IMR-90 (cell line): ENCODE data around the gene STRA8. TPM values are rescaled to one million over a fixed set of nuclear protein-coding genes. Genes with fewer than 3 reads are reported as not detected.

Experiments
- ATAC-seq: fragments of 200-7000 bp; cut with Tn5 transposase; 2 replicates; pipeline ENCODE4 v1.9.1; 2020; ENCODE audit warnings: low read depth, mild to moderate bottlenecking, moderate library complexity
- BruUV-seq: library from RNA; stranded (reverse); fragments of 400-500 nt; replicated peaks from 2 replicates; lab custom pipeline; 2021; lab: Mats Ljungman, UMichigan
- CTCF ChIA-PET: fragments of 300-600 bp; formaldehyde crosslinking; extraction: SDS; loops from one replicate; lab custom pipeline; 2021; ENCODE audit warnings: antibody characterized with exemption; lab: Yijun Ruan, JAX
- POLR2A ChIA-PET: fragments of 300-600 bp; sonication (Branson Sonifier 250); formaldehyde crosslinking; loops from one replicate; lab custom pipeline; 2022; ENCODE audit warnings: antibody characterized with exemption; ENCODE audit not compliant: unreplicated experiment; lab: Charles Lee
- DNase-seq: peaks from one replicate; pipeline ENCODE4 v3.0.0; 2013
- H2AFZ ChIP-seq: replicated peaks from 2 replicates; pipeline ENCODE3; 2013; ENCODE audit warnings: low read length, mild to moderate bottlenecking; ENCODE audit not compliant: poor library complexity
- H2AK5ac ChIP-seq: 2 replicates; pipeline ENCODE4 v1.6.1; 2013; ENCODE audit warnings: low read depth, low read length, inconsistent platforms
- H2AK9ac ChIP-seq: replicated peaks from 2 replicates; pipeline ENCODE3; 2013; ENCODE audit warnings: mild to moderate bottlenecking, low read depth, low read length, moderate library complexity; ENCODE audit not compliant: poor library complexity
- H2BK120ac ChIP-seq: 2 replicates; pipeline ENCODE4 v1.6.1; 2013; ENCODE audit warnings: low read depth, low read length, inconsistent platforms
- H2BK15ac ChIP-seq: 3 replicates; pipeline ENCODE4 v1.6.1; 2013; ENCODE audit warnings: low read depth, low read length, inconsistent platforms
- H2BK20ac ChIP-seq: 2 replicates; pipeline ENCODE4 v1.6.1; 2013; ENCODE audit warnings: low read depth, mild to moderate bottlenecking, inconsistent platforms, low read length, moderate library complexity
- H2BK5ac ChIP-seq: 2 replicates; pipeline ENCODE4 v1.6.1; 2013; ENCODE audit warnings: mild to moderate bottlenecking, low read depth, low read length, inconsistent platforms; ENCODE audit not compliant: poor library complexity, severe bottlenecking
- H3K14ac ChIP-seq: replicated peaks from 2 replicates; pipeline ENCODE4 v1.6.1; 2013; ENCODE audit warnings: low read depth, low read length, inconsistent platforms
- H3K18ac ChIP-seq: 2 replicates; pipeline ENCODE4 v1.6.1; 2013; ENCODE audit warnings: low read depth, low read length, control low read depth
- H3K23ac ChIP-seq: 2 replicates; pipeline ENCODE4 v1.6.1; 2013; ENCODE audit warnings: low read depth, low read length, inconsistent platforms
- H3K27ac ChIP-seq: 2 replicates; pipeline ENCODE4 v1.5.1; 2013; ENCODE audit warnings: mild to moderate bottlenecking, control low read depth, low read length; ENCODE audit not compliant: insufficient read depth
- H3K27me3 ChIP-seq: 2 replicates; pipeline ENCODE4 v1.6.1; 2013; ENCODE audit warnings: low read length; ENCODE audit not compliant: control insufficient read depth, insufficient read depth
- H3K36me3 ChIP-seq: 2 replicates; pipeline ENCODE4 v1.6.1; 2013; ENCODE audit warnings: low read length, mixed read lengths; ENCODE audit not compliant: control insufficient read depth, insufficient read depth
- H3K4ac ChIP-seq: 2 replicates; pipeline ENCODE4 v1.6.1; 2013; ENCODE audit warnings: low read depth, low read length, inconsistent platforms
- H3K4me1 ChIP-seq: 2 replicates; pipeline ENCODE4 v1.6.1; 2013; ENCODE audit warnings: low read length, mixed read lengths; ENCODE audit not compliant: control insufficient read depth, insufficient read depth
- H3K4me2 ChIP-seq: 2 replicates; pipeline ENCODE4 v1.6.1; 2013; ENCODE audit warnings: low read depth, mild to moderate bottlenecking, control low read depth, low read length, moderate library complexity
- H3K4me3 ChIP-seq: 2 replicates; pipeline ENCODE4 v1.5.1; 2013; ENCODE audit warnings: low read depth, mild to moderate bottlenecking, control low read depth, low read length, moderate library complexity; ENCODE audit not compliant: insufficient read depth
- H3K56ac ChIP-seq: 2 replicates; pipeline ENCODE4 v1.6.1; 2013; ENCODE audit warnings: low read length, inconsistent platforms; ENCODE audit not compliant: insufficient read depth; ENCODE audit errors: extremely low read depth
- H3K79me1 ChIP-seq, 2 experiments: 2 replicates each; pipeline ENCODE4 v1.6.1; 2013; ENCODE audit warnings: low read length in 2 of 2, inconsistent platforms in 1 of 2, low read depth in 1 of 2
- H3K9ac ChIP-seq: 2 replicates; pipeline ENCODE4 v1.6.1; 2013; ENCODE audit warnings: low read depth, low read length, control low read depth
- H3K9me1 ChIP-seq: 2 replicates; pipeline ENCODE4 v1.6.1; 2013; ENCODE audit warnings: low read length, inconsistent platforms; ENCODE audit not compliant: insufficient read depth
- H3K9me3 ChIP-seq: 2 replicates; pipeline ENCODE4 v1.6.1; 2013; ENCODE audit warnings: low read length; ENCODE audit not compliant: control insufficient read depth, insufficient read depth
- H4K20me1 ChIP-seq: 2 replicates; pipeline ENCODE4 v1.6.1; 2013; ENCODE audit warnings: low read length, inconsistent platforms; ENCODE audit not compliant: insufficient read depth
- H4K5ac ChIP-seq: 2 replicates; pipeline ENCODE4 v1.6.1; 2013; ENCODE audit warnings: mild to moderate bottlenecking, low read depth, low read length, control low read depth
- H4K8ac ChIP-seq, 2 experiments: 2 replicates each; pipeline ENCODE4 v1.6.1; 2013; ENCODE audit warnings: low read depth in 2 of 2, low read length in 2 of 2, control low read depth in 1 of 2, inconsistent platforms in 1 of 2
- H4K91ac ChIP-seq: 2 replicates; pipeline ENCODE4 v1.6.1; 2013; ENCODE audit warnings: low read depth, low read length, inconsistent platforms; ENCODE audit not compliant: insufficient read depth
- BHLHE40 ChIP-seq: fragments of 150-350 bp; IDR thresholded peaks from 2 replicates; pipeline ENCODE4 v1.6.1; 2016; ENCODE audit warnings: mild to moderate bottlenecking, low read depth, low read length
- CEBPB ChIP-seq: IDR thresholded peaks from 2 replicates; pipeline ENCODE4 v1.6.1; 2012; ENCODE audit warnings: low read depth, low read length, improper control_type of control experiment
- CHD1 ChIP-seq: IDR thresholded peaks from 2 replicates; pipeline ENCODE4 v1.6.1; 2012; ENCODE audit warnings: low read depth, low read length, improper control_type of control experiment
- FOS ChIP-seq: fragments of 150-350 bp; IDR thresholded peaks from 2 replicates; pipeline ENCODE4 v1.6.1; 2016; ENCODE audit warnings: low read depth, low read length
- NFE2L2 ChIP-seq: fragments of 150-350 bp; IDR thresholded peaks from 2 replicates; pipeline ENCODE4 v1.6.1; 2016; ENCODE audit warnings: low read depth, mild to moderate bottlenecking, low read length
- RCOR1 ChIP-seq: IDR thresholded peaks from 2 replicates; pipeline ENCODE4 v1.6.1; 2012; ENCODE audit warnings: mild to moderate bottlenecking, low read length, improper control_type of control experiment; ENCODE audit not compliant: insufficient replicate concordance
- WGBS, 2 experiments: methylation state at CpG; one replicate each; pipeline versions ENCODE4 v1.1.5 to v1.1.7; 2013; ENCODE audit warnings: missing lambda C conversion rate in 2 of 2; ENCODE audit not compliant: insufficient read length in 1 of 2; ENCODE audit errors: extremely low coverage in 2 of 2; 5-methylcytosine and 5-hydroxymethylcytosine counted together
- dilution Hi-C: fragments of 300-500 bp; cut with HindIII; formaldehyde crosslinking; loops from one replicate; pipeline ENCODE4 v1.14.3; 2018; ENCODE audit warnings: low sequenced_read_pairs; ENCODE audit not compliant: unreplicated experiment
- in situ Hi-C: fragments of 300-500 bp; cut with MboI; formaldehyde crosslinking; loops from 3 replicates; pipeline ENCODE4 v1.14.3; 2019; ENCODE audit warnings: low sequenced_read_pairs, inconsistent platforms, mixed read lengths
- intact Hi-C: fragments of 100-400 bp; cut with micrococcal nuclease; formaldehyde crosslinking; loops from 2 replicates; pipeline ENCODE4 v1.10.0; 2022
- polyA plus RNA-seq, 3 experiments: library from polyadenylated mRNA; depleted of rRNA; stranded (reverse); fragments of >200 nt; gene quantifications; 2 replicates each; pipeline ENCODE4 v1.2.3, GENCODE V29; 2012; ENCODE audit warnings: low replicate concordance in 1 of 3
- total RNA-seq: library from RNA; depleted of rRNA; stranded (reverse); fragments of >200 nt; gene quantifications from 2 replicates; pipeline ENCODE4 v1.2.3, GENCODE V29; 2012
- TF ChIP-seq, protein P1 (sequence below): fragments of 150-350 bp; IDR thresholded peaks from 2 replicates; pipeline ENCODE4 v1.6.1; 2017; ENCODE audit warnings: mild to moderate bottlenecking, antibody characterized with exemption, low read length, low read depth

The STRA8 gene
- total and polyA plus RNA-seq, 2 of the 4 experiments (the other 2 are of a cell fraction), result not detected

DNA sequence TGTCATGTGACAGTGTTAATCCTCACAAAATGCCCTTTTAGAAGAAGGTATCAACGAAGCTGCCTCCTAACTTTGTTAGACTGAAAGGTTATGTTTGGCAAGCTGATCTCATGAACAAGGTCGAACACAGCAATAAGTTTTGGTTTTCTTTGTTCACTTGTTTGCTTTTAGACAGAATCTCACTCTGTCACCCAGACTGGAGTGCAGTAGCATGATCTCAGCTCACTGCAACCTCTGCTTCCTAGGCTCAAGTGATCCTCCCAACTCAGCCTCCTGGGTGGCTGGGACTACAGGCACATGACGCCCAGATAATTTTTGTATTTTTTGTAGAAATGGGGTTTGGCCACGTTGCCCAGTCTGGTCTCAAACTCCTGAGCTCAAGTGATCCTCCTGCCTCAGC, 1.1 kb downstream of the STRA8 start:
- no peak overlapping the region for H3K4ac ChIP-seq
- dilution Hi-C loops, result no loop called here
- no peaks in the 10 kb centered on the region for H3K9me1 ChIP-seq
- H3K56ac ChIP-seq, result no peak overlapping the region
- H3K27me3 ChIP-seq, result peaks cover 11% of the 10 kb centered on the region
- H3K4me3 ChIP-seq, result no peak overlapping the region
- WGBS, 2 experiments, result 80% methylated on average over 1 of the region's 4 CpGs; no CpG with 5 or more reads in 1 of the 2 experiments
- no peak overlapping the region for H2BK20ac ChIP-seq
- H2BK5ac ChIP-seq, result no peak overlapping the region
- BruUV-seq, result no TSS peak
- H3K23ac ChIP-seq, result no peak overlapping the region
- H3K4me2 ChIP-seq, result no peak overlapping the region
- in situ Hi-C loops, result no loop called here
- no peaks in the 10 kb centered on the region for H3K79me1 ChIP-seq
- no peak overlapping the region for H3K27ac ChIP-seq
- TF ChIP-seq FOS (no peak), NFE2L2 (no peak), CEBPB (no peak), RCOR1 (no peak), CHD1 (no peak), BHLHE40 (no peak)
- TF ChIP-seq, protein P1, sequence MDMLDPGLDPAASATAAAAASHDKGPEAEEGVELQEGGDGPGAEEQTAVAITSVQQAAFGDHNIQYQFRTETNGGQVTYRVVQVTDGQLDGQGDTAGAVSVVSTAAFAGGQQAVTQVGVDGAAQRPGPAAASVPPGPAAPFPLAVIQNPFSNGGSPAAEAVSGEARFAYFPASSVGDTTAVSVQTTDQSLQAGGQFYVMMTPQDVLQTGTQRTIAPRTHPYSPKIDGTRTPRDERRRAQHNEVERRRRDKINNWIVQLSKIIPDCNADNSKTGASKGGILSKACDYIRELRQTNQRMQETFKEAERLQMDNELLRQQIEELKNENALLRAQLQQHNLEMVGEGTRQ, result no peak
- H3K4me1 ChIP-seq, result no peaks in the 10 kb centered on the region
- ATAC-seq, result no peak
- H3K36me3 ChIP-seq, result no peaks in the 10 kb centered on the region
- H4K91ac ChIP-seq, result no peak overlapping the region
- intact Hi-C loops, result no loop called here
- no peak overlapping the region for H4K8ac ChIP-seq
- H3K9ac ChIP-seq, result no peak overlapping the region
- DNase-seq, result no peak
- no peaks in the 10 kb centered on the region for H3K9me3 ChIP-seq
- H3K14ac ChIP-seq, result no peak overlapping the region
- no peak overlapping the region for H2AK9ac ChIP-seq
- H2AK5ac ChIP-seq, result no peak overlapping the region
- H4K5ac ChIP-seq, result no peak overlapping the region
- ChIA-PET CTCF (no interaction called here), POLR2A (interaction anchor here (0.6 kb wide), 1 partner anchor 12 kb away, joined by 3 read pairs; no protein-coding TSS in a partner anchor)
- H2BK120ac ChIP-seq, result no peak overlapping the region
- no peak overlapping the region for H2BK15ac ChIP-seq
- H3K18ac ChIP-seq, result no peak overlapping the region
- H4K20me1 ChIP-seq, result no peaks in the 10 kb centered on the region
- H2AFZ ChIP-seq, result no peak overlapping the region
